NK-92 (cell line): ENCODE data around the gene TAS1R3.

ENCODE experiments used
- DNase-seq: peaks from one replicate; lab custom pipeline; 2025; ENCODE audit not compliant: unreplicated experiment; lab: John Stamatoyannopoulos, UW

TAS1R3 gene

DNA sequence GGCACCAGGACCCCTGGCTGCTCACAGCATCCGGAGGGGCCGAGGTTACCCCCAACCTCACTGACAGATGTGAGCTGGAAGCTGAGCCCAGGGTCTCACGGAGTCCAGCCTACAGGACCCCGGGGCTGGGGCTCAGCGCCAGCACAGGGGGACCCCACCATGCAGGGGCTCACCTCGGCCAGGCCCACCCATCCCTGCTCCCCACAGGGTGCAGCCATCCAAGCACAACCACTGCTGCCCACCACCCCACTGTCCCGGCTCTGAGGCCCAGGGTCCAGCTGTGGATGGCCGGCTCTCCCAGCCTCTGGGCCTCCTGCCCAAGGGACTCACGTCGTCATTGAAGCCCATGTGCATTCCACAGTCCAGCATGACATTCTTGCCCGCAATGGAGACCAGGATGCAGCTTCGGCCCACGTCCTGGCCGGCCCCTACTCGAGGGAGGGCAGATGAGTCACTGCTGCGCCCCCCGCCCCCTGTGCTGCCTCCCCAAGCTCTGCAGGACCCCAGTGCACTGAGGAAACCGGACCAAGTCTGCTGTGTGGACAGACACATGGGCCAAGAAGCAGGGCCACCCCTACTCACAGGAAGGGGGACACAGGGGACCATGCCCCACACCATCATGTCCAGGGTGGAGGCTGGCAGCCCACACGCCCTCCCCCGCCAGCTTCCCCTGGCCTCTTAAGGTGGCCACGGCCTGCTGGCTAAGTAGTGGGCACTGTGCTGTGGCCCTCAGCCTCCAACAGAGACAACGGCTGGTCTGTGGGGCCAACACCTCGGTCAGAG is 10.2 kb upstream of the TAS1R3 start:
- no peak for DNase-seq

DNA sequence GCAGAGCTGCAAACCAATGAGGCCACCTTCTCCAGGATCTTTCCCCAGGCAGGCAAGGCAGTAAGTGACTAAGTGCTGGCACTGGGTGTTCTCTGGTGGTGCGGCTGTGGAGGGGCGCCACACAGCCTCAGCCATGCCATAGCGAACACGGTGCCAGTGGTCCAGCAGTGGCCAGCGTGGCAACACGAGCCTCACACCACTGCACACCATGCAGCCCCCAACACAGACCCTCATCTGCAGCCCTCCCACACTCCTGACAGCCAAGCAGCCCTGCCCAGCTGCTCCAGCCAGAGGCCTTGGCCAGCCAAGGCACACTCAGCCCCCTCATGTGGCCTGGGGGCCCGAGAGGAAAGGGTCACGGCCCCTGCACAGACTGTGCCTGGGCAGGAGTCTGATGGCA is 9.6 kb upstream of the TAS1R3 start:
- DNase-seq: no peak

DNA sequence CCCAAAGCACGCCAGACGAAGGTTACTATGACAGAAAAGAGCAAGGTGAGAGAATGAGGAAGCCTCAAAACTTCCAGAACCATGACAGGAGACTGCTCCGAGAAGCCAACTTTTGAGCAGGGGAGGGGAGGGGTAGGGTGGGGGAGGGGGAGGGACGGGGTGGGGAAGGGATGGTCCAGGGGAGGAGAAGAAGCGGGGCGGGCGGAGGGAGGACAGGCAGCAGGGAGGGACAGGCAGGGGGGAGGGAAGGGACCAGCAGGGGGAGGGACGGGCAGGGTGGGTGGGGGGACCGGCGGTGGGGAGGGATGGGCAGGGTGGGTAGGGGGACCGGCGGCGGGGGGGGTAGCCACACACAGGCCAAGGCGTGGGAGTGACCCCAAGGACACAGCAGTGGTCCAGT is 8.7 kb upstream of the TAS1R3 start:
- DNase-seq: no peak

DNA sequence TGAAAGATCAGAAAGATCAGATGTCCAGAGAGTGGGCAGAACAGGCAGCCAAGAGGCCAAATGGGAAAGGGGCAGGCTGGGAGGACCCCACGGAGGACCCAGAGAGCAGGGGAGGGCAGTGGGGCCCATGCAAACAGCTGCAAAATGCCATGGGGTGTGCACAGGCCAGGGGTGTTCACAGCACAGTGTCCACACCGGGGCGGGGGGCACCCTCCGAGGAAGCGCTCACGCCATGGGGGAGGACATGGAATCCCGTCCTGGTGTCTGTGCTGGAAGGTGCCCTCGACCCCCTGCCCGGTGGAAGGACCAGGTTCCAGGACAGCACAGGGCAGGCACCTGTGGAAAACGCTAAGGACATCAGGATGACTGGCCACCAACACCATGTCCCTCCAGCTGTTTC is 8.1 kb upstream of the TAS1R3 start:
- DNase-seq: no peak

DNA sequence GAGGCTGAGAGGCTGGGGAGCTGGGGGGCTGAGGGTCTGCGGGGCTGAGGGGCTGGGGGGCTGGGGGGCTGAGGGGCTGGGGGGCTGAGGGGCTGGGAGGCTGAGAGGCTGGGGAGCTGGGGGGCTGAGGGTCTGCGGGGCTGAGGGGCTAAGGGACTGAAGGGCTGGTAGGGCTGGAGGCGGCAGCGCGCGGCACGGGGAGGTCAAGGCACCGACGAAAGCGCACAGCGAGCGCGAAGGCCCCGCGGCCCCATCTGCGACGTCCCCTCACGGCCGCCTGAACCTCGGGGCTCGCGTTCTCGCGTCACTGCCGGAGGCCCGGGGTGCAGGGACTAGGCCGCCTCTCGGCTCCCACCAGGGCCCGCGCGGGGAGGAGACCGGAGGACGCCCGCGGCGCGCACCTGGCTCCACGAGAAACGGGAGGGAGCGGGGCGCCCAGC is 7.0 kb upstream of the TAS1R3 start:
- no peak for DNase-seq

DNA sequence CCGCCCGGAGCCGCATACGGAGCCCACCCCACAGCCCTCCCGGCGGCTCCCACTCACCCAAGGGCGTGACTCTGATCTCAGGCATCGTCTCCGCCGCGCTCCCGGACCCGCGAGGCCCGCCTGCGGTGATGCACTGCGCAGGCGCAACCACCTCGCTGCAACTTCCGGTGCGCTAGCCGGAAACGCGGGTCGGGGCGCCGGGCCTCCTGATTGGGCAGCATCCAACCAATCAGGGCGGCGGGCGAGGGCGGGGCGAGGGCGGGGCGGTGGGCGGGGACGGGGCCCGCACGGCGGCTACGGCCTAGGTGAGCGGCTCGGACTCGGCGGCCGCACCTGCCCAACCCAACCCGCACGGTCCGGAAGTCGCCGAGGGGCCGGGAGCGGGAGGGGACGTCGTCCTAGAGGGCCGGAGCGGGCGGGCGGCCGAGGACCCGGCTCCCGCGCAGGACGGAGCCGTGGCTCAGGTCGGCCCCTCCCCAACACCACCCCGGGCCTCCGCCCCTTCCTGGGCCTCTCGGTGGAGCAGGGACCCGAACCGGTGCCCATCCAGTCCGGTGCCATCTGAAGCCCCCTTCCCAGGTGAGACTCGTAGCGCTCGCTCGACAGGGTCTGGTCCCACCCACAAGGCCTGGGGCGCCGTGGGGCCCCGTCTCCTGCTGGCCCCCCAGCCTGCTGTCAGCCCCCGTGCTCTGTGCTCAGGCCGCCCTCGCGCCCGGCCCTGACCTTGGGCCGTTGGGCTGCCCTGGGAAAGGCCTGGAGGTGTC is 6.4 kb upstream of the TAS1R3 start, which contains the start of the genes CPTP and INTS11:
Gene CPTP (plus strand): TSS at position 279 of the 764 bp plus-strand sequence. CDS start 2,109 bp downstream, outside the sequence.
Gene INTS11 (minus strand): TSS at position 137 of the 764 bp plus-strand sequence. CDS start 52 bp downstream, at position 85.
- DNase-seq: peak; percentile 76

DNA sequence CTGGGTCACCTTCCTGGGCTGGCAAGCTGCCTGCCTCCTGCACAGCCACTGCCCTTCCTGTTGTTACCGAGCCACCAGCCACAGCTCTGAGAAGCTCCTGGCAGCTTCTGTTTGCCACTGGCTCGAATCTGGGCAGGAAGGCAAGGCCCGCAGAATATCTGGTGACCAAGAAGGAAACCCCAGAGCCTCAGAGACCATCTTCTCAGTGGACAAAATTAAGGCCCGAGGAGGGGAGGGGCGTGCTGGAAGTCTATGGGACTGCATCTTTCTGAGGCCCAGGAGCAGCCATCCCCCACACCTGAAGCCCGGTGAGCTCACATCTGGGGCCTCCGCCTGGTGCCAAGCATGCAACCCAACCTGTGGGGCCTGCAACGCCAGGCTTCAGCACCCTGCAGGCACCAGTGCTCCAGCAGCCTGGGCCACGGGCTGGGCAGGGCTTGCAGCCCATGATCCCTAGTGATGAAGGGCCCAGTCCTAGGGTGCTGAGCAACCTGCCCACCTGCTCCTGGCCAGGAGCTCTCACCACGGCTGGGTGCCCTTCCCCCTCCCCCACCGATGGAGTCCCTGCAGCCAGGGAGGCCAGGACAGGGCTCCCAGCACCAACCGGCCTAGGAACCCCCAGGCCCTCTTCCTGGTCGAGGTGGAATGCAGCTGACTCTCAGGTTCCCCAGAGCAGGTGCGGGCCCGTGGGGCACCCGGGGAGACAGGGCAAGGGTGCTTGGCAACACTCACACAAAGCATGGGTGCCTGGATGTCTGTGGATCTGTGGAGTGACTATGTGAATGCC is 5.6 kb upstream of the TAS1R3 start:
- DNase-seq: no peak

DNA sequence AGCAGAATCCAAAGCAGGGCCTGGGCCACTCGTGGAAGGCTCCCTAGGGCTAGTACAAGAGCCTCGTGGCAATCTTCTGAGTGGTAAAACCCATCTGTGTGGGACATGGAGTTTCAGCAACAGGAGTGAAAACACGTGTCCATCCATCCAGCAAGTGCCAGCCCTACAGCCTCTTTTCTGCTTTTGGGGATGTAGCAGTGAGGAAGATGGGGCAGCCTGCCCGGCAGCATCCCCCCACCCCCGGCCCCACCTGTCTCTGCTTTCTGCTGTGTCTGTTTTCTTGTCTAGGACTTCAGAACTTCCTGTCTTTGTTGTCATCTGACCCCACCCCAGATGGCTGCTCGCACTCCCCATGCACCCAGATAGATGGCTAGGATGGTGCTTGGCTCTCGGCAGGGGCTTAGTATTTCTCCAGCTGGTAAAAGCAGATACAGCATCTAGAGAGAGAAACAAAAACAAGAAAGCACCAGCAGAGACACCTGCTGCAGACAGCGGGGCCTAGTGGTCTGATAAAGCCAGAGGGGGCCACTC is 4.9 kb upstream of the TAS1R3 start:
- no peak for DNase-seq

DNA sequence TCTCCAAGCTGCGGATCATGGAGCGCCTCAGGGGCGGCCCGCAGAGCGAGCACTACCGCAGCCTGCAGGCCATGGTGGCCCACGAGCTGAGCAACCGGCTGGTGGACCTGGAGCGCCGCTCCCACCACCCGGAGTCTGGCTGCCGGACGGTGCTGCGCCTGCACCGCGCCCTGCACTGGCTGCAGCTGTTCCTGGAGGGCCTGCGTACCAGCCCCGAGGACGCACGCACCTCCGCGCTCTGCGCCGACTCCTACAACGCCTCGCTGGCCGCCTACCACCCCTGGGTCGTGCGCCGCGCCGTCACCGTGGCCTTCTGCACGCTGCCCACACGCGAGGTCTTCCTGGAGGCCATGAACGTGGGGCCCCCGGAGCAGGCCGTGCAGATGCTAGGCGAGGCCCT is 3.8 kb upstream of the TAS1R3 start:
- DNase-seq: no peak

DNA sequence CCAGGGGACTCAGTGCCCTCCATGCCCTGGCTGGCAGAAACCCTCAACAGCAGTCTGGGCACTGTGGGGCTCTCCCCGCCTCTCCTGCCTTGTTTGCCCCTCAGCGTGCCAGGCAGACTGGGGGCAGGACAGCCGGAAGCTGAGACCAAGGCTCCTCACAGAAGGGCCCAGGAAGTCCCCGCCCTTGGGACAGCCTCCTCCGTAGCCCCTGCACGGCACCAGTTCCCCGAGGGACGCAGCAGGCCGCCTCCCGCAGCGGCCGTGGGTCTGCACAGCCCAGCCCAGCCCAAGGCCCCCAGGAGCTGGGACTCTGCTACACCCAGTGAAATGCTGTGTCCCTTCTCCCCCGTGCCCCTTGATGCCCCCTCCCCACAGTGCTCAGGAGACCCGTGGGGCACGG is 2.8 kb upstream of the TAS1R3 start:
- DNase-seq: no peak

DNA sequence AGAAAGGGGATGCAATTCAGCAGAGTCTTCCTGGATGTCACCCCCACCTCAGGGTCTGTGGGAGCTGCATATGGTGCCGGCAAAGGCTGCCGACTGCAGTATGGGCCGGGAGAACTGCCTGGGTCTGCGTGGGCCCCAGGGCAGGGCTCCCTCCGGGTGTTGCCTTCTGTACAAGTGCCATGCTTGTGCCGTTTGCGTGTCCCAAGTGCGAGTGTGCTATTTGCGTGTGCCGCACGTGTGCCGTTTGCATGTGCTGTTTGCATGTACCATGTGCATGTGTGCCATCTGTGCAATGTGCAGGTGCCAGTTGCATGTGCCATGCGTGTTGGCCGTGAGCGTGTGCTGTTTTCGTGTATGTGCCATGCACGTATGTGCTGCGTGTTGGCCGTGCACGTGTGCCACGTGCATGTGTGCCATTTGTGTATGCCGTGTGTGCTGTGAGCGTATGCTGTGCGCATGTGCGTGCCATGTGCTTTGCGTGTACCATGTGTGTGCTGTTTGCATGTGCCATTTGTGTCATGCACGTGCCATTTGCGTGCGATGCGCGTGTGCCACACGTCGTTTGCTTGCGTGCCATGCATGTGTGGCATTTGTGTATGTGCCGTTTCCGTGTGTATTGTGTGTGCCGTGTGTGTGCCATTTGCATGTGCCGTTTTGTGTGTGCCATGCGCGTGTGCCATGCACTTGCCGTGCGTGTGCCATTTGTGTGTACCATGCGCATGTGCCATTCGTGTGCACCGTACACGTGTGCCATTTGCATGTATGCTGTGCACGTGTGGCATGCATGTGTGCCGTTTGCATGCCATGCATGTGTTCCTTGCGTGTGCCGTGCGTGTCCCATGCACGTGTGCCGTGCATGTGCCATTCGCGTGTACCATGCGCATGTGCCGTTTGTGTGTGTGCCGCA is 1.5 kb upstream of the TAS1R3 start:
- no peak for DNase-seq

DNA sequence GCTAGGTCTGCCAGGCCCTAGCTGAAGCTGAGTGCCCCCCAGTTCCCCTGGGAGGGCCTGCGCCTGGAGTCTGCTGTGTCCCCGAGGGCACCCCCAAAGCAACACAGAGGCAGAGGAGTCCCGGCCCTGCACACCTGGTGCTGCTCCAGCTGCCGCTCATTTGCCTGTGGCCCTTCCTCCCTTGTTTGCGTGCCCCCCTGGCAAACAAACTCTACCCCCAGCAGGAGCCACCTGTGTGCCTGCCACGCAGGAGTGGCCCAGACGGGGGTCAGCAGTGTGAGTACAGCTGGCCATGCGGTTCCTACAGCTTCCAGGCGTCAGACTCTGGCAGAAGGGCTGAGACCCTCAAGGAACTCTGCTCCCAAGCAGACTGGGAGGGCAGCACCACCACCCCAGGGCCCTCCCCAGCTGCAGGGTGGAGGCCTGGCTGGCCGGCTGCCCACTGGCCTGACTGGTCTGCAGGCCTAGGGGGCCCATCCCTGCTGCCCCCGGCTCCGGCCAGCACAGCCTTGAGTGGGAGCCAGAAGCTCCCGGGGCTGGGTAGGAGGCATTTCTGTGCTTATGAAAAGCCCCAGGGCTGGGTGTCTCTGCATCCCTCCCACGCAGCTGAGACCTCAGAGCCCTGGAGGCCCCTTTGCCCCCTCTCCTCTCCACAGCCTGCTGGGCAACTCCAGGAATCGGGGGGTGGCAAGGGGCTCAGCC is 563 bp upstream of the TAS1R3 start:
- no peak for DNase-seq

DNA sequence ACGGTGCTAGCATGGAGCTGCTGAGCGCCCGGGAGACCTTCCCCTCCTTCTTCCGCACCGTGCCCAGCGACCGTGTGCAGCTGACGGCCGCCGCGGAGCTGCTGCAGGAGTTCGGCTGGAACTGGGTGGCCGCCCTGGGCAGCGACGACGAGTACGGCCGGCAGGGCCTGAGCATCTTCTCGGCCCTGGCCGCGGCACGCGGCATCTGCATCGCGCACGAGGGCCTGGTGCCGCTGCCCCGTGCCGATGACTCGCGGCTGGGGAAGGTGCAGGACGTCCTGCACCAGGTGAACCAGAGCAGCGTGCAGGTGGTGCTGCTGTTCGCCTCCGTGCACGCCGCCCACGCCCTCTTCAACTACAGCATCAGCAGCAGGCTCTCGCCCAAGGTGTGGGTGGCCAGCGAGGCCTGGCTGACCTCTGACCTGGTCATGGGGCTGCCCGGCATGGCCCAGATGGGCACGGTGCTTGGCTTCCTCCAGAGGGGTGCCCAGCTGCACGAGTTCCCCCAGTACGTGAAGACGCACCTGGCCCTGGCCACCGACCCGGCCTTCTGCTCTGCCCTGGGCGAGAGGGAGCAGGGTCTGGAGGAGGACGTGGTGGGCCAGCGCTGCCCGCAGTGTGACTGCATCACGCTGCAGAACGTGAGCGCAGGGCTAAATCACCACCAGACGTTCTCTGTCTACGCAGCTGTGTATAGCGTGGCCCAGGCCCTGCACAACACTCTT is 1.1 kb downstream of the TAS1R3 start:
- DNase-seq: no peak

DNA sequence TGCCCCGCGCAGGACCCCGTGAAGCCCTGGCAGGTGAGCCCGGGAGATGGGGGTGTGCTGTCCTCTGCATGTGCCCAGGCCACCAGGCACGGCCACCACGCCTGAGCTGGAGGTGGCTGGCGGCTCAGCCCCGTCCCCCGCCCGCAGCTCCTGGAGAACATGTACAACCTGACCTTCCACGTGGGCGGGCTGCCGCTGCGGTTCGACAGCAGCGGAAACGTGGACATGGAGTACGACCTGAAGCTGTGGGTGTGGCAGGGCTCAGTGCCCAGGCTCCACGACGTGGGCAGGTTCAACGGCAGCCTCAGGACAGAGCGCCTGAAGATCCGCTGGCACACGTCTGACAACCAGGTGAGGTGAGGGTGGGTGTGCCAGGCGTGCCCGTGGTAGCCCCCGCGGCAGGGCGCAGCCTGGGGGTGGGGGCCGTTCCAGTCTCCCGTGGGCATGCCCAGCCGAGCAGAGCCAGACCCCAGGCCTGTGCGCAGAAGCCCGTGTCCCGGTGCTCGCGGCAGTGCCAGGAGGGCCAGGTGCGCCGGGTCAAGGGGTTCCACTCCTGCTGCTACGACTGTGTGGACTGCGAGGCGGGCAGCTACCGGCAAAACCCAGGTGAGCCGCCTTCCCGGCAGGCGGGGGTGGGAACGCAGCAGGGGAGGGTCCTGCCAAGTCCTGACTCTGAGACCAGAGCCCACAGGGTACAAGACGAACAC is 1.8 kb downstream of the TAS1R3 start:
- no peak for DNase-seq

DNA sequence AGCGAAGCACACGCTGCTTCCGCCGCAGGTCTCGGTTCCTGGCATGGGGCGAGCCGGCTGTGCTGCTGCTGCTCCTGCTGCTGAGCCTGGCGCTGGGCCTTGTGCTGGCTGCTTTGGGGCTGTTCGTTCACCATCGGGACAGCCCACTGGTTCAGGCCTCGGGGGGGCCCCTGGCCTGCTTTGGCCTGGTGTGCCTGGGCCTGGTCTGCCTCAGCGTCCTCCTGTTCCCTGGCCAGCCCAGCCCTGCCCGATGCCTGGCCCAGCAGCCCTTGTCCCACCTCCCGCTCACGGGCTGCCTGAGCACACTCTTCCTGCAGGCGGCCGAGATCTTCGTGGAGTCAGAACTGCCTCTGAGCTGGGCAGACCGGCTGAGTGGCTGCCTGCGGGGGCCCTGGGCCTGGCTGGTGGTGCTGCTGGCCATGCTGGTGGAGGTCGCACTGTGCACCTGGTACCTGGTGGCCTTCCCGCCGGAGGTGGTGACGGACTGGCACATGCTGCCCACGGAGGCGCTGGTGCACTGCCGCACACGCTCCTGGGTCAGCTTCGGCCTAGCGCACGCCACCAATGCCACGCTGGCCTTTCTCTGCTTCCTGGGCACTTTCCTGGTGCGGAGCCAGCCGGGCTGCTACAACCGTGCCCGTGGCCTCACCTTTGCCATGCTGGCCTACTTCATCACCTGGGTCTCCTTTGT is 2.6 kb downstream of the TAS1R3 start:
- no peak for DNase-seq

DNA sequence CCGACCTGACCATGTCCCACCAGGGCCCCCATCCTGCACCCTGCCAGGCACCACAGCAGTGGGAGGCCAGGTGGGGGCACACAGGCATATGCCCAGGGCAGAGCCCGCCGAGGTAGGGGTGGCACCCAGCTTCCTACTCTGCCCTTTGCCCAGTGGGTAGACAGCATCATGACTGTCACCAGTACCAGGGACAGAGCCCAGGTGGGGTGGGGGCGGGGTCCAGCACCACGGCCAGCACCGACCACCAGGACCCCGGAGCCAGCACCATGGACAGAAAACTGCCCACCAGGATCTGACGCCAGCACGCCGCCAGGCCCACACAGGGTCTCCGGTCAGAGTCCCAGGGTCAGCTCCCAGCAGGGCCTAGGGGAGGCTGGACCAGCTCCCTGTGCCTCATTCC is 3.8 kb downstream of the TAS1R3 start:
- no peak for DNase-seq

DNA sequence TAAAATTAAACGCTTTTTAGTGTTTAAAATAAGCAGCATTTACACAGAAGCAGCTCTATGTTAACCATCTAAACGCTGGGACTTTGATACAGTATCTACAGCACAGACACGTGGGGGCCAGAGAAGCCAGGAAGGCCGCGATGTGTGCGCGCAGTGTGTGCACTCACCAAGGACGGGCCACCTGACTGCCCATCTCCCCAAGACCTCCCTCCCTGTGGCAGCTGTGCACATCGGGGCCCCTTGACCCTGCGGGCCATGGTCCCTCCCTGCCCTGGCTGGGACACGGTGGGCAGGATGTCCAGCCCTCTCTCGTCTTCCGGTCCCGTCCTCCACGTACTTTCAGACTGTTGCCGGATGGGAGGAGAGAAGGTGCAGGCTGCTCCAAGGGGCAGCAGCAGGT is 4.2 kb downstream of the TAS1R3 start:
- DNase-seq: no peak

DNA sequence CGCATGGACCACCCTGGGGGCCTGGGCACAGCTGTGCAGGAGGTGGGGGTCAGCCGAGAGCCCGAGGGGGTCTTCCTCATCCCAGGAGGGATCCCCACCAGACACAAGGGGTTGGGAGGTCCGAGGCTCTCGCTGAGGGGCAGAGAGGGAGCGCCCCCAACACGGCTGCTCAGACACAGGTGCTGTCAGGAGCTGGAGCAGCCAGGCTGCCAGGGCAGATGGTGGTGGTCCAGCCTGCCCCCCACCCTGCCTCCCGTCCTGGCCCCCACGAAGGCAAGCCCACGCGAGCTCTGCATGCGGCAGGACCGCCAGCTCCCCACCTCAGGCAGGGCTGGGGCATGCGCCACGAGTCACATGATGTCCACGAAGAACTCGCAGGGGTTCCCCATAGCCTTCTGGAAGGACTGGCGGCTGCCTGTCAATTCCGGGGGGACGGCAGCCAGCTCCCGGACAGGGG is 4.7 kb downstream of the TAS1R3 start:
- no peak for DNase-seq
